ENCODE measurements around the gene PCDHGA3.
A peak's percentile ranks its signal among the peaks of the same experiment; 100 is the strongest.
"Not testable (repeated sequence)": the region's sequence is repeated elsewhere in the genome, so short reads cannot be mapped to it uniquely, and the experiment has no call there.

PCDHGA3 gene

DNA sequence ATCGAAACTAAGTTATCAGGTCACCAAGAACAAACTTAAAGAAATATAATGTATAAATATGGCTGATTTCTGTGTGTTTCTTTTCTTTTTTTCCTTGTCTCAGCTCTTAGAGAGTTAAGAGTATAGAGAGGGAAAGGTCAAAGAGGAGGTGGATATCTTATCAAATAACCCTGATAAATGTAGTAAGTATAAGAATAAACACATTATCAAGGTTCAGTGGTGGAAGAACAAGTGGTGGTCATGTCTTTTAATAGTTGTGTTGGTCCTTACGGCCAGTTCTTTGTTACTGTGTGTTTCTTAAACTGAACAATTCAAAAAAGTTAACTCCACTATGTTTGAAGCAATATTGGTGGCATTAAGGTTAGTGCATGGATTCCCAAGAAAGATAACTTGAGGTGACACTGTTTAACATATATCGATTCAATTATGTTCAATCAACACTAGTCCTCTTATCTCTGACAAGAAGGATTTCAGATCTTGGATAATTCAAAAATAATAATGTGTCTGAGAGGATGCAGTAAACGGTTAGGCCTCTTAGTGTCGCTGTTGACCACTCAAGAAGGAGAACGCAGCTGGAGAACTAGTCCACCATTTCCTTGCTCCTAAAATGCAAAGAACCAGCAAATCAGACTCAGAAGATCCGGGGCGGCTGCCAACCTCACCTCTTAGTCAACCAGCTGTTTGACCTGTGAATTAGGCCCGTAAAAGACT lies at the start of gene PCDHGA3:
Gene PCDHGA3, plus strand, starts transcription at position 588 of the 711 bp plus-strand sequence. CDS start 205 bp downstream, outside the sequence.
- DNase-seq = no peak

DNA sequence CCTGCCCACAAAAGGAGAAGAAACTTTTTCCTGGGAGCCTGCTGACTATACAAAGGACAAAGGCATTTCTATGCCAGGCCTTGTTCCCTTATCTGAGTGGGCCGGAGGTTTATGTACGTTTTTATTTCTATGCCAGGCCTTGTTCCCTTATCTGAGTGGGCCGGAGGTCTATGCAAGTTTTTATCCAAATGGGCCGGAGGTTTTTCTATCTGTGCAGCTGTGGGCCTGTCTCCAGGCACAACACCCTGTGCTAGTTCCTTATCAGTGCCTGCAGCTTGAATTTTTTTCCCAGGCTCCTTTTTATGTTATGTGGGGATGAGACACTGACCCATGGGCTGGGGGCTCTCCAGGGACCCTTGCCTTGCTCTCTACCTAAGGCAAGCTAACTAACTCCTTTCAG lies 45.3 kb upstream of the PCDHGA3 start:
- DNase-seq = no peak

DNA sequence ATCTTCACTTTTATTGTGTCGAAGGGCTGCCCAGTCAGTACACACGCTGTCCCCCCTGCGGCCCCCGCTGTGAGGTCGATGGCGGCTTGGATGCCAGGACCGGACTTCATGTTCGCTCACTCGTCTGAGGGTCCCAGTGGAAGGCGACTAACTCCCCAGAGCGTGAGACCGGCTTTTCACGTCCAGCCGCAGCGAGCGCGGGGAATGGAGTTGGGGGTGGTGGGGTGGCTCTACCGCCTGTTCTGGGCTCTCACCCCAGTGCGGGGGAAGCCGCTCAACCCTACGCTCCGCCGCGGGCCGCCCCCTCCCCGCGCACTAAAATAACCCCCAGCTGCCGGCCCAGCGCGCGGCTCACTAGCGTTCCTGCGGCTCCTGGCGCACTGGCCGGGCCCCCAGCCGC lies 39.9 kb upstream of the PCDHGA3 start, which contains the start of gene SLC25A2:
Gene SLC25A2, minus strand, starts transcription at position 294 of the 400 bp plus-strand sequence. Its CDS starts 184 bp downstream, at position 110.
- DNase-seq = no peak

DNA sequence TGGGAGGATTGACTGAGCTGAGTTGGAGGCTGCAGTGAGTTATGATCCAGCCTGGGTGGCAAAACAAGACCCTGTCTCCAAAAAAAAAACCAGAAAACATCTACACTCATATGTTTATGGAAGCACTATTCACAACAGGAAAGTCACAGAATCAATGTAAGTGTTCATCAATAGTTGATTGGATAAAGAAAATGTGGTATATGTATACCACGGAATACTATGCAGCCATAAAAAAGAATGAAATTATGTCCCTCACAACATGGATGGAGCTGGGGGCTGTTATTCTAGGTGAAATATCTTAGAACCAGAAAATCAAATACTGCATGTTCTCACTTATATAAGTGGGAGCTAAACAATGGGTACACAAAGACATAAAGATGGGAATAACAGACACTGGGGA lies 37.0 kb upstream of the PCDHGA3 start:
- DNase-seq = no peak

DNA sequence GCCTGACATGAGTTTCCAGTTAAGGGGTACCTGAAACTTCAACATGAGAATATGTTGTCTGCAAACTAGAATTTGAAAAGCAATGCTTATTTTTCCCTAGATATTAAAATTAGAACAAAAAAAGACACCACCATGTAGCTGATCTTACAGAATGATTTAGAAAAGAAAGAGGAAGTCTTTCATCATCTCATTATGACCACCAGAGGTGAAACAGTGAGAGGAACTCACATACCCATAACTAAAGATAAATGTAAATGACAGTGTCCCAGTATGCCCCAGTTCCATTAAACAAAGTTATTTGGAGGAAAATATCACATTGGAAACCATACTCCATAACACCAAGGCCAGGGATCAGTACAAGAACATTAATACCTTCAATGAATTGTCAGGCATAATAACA lies 29.9 kb upstream of the PCDHGA3 start:
- DNase-seq = no peak

DNA sequence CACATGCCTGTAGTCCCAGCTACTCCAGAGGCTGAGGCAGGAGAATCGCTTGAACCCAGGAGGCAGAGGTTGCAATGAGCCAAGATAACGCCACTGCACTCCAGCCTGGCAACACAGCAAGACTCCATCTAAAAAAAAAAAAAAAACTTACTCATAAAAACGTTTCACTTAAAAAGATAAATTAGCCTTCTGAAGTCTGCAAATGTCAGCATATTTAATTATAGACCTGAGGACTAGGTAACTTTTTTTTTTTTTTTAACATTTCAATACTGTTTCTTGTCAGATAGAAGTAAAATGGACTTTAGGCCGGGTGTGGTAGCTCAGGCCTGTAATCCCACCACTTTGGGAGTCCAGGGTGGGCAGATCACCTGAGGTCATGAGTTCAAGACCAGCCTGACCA lies 26.7 kb upstream of the PCDHGA3 start:
- DNase-seq = not testable (repeated sequence)

DNA sequence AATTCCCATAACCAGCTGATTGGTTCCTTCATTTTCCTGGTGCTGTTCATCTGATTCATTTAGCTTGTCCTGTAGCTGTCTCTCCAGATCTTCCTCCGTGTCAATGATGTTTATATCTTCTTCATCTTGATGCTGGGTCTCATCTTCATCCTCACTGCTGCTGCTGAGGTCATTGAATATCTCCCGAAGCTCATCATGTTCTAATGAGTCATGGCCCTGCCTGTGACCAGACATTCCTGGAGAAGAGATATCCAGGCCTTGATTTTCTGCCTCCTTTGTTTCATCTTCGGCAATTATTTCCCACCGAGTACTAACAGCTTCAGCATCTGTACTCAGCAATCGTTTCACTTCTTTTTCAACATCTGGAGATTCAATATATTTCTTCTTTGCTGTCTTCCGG lies 24.4 kb upstream of the PCDHGA3 start:
- DNase-seq = no peak

DNA sequence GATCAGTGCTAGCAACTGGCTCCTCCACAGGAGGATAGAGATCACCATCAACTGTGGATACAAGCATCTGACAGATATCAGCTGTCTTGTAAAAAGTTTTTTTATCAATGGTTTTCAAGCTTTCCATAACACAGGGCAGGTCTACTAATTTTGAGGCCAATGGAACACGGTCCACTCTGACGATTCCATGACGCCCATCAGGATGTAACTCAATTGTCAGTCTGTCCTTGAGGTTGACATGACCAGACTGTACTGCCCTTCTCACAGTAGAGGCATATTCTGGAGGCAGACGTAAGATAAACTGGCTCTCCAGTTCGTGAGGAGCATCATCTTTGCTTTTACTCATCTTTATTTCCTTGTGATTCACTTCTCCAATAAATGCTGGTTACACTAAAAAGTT lies 23.9 kb upstream of the PCDHGA3 start:
- DNase-seq = no peak

DNA sequence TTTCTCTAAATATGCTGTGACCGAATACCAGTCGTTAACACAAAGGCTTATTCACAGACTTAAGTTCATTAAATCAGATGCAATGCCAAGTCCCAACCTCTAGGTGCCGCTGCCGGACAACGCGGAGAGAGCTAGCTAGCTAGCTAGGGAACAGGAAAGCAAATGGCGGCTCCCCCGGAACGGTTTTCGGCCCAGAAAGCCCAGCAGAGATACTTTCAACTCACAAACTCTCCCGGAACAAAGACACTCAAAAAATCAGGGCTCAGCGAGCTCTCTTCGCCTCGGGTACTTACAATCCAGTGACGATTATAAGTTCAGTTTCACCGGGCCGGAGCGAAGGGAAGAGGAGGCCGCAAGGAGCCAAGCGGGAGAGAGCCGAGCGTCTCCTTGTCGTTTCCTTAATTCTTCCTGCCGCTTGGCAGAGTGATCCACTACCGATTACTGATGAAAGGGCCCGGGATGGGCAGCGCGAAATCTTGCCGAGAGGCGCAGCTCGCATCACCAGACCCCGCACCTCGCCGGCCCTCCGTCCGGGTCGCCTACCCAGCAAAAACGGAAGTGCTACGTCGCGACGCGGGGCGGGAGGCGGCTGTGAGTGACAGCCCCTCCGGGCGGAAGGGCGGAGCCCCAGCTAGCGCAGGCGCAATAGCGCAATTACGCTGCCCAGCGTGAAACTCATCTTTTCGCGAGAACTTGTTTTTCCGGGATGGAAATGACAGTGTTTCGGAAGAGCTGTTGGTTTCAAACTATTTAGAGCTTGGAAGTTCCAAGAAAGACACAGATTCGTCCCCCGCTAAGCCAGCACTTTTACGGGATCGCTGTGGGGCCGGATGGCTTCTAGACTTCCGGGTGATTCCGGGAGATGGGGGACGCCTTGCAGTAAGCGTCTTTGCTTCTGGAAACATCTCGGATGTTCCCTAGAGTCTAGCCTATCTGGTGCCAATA lies 23.1 kb upstream of the PCDHGA3 start, which contains the start of gene TAF7:
Gene TAF7, minus strand, starts transcription at position 560 of the 945 bp plus-strand sequence. CDS start 740 bp downstream, outside the sequence.
- DNase-seq = peak; percentile 34

DNA sequence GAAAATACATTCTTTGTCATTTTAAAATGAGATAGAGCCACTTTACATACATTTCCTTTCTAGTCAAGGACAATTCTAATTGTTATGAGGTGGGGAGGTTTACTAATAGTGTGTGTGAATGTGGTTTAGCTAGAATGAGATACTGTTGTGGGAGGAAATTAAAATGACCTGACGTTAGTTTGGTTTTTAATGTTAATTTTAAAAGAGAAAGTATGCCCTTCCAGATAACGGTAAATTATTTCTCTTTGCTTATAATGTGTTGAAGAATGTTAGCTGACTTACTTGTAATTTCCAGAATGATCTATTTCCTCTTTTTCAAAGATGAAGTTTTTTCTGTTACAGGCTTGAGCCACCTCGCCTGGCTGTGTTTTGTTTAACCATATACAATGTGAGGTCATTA lies 21.4 kb upstream of the PCDHGA3 start:
- DNase-seq = no peak

DNA sequence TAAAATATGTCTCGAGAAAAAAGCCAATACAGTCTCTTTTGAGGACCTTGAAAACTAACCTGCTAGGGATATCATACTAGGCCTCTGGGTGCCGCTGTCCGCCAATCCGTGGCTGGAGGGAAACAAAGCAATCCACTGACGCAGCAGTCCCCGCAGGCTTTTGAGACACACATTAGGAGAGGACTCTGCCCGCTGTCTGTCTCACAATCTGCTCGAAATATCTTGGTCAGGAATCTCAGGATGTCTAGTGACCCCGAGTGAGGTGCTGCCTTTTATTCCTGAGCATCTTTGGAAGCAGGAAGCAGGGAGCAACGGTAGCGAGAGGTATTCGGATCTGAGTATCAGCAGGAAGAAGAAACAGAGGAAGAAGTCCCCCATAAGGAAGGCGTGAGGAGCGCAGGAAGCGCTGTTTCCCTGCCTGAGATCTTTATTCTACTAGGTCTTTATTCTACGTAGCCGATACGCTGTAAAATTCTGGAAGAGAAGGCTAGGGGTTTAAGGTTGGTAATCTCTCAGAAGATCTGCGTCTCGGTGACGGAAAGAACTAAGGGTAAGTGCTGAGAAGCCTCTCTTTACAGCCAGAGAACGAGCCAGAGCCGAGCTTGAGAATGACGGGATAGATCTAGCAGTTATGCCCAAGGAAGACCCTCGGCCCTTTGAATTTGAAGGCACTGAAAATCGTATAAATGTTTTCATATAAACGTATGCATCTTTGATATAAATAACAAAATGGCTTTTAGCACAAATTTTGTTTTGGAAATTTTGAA lies 17.4 kb upstream of the PCDHGA3 start:
- DNase-seq = no peak

DNA sequence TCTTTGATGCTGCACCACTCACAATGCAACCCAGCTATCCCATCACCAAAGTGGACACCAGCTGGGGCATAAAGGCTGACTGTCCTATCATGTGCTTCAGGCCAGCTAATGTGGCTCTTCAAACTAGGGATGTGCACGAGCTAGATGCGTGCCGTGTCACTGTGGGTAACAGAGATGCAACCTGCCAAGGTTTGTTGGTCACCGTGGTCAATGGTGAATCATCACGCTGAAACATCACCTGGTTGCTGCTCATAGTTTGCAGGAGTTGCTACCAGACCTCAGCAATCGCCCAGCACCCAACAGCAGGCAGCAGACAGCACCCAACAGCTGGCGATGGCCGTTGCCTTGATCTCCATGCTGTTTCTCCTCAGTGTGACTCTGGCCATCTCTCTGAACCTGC lies 15.4 kb upstream of the PCDHGA3 start:
- no peak for DNase-seq

DNA sequence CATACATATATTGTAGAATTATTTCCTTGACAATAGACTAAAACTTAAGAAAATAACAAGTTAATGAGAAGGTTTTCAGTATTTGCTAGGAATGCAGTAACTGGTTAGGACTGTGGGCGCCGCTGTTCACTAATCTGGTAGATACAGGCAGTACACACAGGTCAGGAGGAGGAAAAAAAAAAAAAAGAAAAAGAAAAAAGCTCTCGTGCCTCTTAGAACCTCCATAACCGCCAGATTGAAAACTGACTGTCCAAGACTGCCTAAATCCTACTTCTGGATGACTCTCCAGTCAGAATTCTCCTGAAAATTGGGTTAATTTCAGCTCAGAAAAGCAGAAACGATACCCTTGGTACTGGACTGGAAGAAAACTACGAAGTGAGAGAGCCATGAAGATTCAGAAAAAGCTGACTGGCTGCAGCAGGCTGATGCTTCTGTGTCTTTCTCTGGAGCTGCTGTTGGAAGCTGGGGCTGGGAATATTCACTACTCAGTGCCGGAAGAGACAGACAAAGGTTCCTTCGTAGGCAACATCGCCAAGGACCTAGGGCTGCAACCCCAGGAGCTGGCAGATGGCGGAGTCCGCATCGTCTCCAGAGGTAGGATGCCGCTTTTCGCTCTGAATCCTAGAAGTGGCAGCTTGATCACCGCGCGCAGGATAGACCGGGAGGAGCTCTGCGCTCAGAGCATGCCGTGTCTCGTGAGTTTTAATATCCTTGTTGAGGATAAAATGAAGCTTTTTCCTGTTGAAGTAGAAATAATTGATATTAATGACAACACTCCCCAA lies 13.1 kb upstream of the PCDHGA3 start, which contains the start of gene PCDHGA1:
Gene PCDHGA1, plus strand, starts transcription at position 216 of the 782 bp plus-strand sequence.
- DNase-seq = no peak

DNA sequence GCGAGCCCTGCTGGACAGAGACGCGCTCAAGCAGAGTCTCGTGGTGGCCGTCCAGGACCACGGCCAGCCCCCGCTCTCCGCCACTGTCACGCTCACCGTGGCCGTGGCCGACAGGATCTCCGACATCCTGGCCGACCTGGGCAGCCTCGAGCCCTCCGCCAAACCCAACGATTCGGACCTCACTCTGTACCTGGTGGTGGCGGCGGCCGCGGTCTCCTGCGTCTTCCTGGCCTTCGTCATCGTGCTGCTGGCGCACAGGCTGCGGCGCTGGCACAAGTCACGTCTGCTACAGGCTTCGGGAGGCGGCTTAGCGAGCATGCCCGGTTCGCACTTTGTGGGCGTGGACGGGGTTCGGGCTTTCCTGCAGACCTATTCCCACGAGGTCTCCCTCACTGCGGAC lies 11.1 kb upstream of the PCDHGA3 start:
- DNase-seq = not testable (repeated sequence)

DNA sequence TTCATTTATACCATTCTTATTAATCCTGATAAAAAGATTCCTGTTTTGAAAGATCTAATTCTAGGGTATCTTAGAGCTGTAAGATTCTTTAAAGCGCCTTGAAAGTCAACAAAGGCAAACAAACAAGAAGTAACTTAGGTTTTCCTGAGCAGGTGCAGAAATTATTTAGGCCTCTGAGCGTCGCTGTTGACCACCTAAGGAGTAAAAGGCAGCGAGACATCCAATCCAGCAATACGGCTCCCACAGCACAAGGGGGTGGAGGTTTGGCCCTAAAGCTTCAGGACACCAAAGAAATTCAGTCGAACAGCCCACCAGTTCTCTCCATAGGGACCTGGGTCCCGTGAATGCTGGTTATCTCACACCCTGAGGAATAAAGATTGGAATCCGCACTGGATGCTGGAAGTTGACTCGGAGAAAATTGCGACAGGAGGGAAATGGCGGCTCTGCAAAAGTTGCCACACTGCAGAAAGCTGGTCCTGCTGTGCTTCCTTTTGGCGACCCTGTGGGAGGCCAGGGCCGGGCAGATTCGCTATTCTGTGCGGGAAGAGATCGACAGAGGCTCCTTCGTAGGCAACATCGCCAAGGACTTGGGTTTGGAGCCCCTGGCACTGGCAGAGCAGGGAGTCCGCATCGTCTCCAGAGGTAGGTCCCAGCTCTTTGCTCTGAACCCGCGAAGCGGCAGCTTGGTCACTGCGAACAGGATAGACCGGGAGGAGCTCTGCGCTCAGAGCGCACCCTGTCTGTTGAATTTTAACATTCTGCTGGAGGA lies 4.9 kb upstream of the PCDHGA3 start, which contains the start of gene PCDHGA2:
Gene PCDHGA2, plus strand, starts transcription at position 223 of the 769 bp plus-strand sequence.
- no peak for DNase-seq

DNA sequence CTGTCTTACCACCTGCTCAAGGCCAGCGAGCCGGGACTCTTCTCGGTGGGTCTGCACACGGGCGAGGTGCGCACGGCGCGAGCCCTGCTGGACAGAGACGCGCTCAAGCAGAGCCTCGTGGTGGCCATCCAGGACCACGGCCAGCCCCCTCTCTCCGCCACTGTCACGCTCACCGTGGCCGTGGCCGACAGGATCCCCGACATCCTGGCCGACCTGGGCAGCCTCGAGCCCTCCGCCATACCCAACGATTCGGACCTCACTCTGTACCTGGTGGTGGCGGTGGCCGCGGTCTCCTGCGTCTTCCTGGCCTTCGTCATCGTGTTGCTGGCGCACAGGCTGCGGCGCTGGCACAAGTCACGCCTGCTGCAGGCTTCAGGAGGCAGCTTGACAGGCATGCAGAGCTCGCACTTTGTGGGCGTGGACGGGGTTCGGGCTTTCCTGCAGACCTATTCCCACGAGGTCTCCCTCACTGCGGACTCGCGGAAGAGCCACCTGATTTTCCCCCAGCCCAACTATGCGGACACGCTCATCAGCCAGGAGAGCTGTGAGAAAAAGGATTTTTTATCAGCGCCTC lies 2.8 kb upstream of the PCDHGA3 start:
- DNase-seq = not testable (repeated sequence)

DNA sequence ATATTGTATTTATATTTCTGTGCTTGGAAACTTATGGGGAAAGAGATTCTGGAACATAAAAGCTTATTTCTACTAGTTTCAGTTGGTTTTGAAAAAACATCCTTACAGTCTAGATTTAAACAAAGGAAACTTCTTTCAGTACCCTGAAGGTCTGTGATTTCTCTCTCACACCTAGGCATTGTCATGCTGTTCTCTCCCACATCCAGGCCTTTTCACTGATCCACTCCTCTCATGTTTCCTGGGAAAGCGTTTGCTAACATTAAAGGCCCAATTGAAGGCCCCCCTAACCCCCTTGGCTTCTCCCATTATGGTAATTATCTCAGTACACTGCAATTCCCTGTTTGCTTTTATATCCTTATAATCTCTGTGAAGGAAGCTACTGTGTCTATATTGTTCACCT lies 856 bp upstream of the PCDHGA3 start:
- DNase-seq = no peak

DNA sequence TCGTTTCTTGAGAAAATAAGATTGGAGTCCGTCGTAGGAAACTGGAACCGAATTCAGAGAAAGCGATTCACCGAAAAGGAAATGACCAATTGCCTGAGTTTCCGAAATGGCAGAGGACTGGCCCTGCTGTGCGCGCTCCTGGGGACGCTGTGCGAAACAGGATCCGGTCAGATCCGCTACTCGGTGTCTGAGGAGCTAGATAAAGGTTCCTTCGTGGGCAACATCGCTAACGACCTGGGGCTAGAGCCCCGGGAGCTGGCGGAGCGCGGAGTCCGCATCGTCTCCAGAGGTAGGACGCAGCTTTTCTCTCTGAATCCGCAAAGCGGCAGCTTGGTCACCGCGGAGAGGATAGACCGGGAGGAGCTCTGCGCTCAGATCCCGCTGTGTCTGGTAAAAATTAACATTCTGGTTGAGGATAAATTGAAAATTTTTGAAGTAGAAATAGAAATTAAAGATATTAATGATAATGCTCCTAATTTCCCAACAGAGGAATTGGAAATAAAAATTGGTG lies 379 bp downstream of the PCDHGA3 start:
- no peak for DNase-seq

DNA sequence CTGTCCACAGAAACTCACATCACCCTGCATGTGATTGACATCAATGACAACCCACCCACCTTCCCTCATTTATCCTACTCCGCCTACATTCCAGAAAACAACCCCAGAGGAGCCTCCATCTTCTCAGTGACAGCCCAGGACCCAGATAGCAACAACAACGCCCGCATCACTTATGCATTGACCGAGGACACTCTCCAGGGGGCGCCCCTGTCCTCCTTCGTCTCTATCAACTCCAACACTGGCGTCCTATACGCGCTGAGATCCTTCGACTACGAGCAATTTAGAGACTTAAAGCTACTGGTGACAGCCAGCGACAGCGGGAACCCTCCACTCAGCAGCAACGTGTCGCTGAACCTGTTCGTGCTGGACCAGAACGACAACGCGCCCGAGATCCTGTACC lies 1.7 kb downstream of the PCDHGA3 start:
- DNase-seq = no peak

DNA sequence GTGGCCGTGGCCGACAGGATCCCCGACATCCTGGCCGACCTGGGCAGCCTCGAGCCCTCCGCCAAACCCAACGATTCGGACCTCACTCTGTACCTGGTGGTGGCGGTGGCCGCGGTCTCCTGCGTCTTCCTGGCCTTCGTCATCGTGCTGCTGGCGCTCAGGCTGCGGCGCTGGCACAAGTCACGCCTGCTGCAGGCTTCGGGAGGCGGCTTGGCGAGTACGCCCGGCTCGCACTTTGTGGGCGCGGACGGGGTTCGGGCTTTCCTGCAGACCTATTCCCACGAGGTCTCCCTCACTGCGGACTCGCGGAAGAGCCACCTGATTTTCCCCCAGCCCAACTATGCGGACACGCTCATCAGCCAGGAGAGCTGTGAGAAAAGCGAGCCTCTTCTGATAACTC lies 2.4 kb downstream of the PCDHGA3 start:
- DNase-seq = not testable (repeated sequence)
